ENCODE results near the gene SPDYC.

DNA sequence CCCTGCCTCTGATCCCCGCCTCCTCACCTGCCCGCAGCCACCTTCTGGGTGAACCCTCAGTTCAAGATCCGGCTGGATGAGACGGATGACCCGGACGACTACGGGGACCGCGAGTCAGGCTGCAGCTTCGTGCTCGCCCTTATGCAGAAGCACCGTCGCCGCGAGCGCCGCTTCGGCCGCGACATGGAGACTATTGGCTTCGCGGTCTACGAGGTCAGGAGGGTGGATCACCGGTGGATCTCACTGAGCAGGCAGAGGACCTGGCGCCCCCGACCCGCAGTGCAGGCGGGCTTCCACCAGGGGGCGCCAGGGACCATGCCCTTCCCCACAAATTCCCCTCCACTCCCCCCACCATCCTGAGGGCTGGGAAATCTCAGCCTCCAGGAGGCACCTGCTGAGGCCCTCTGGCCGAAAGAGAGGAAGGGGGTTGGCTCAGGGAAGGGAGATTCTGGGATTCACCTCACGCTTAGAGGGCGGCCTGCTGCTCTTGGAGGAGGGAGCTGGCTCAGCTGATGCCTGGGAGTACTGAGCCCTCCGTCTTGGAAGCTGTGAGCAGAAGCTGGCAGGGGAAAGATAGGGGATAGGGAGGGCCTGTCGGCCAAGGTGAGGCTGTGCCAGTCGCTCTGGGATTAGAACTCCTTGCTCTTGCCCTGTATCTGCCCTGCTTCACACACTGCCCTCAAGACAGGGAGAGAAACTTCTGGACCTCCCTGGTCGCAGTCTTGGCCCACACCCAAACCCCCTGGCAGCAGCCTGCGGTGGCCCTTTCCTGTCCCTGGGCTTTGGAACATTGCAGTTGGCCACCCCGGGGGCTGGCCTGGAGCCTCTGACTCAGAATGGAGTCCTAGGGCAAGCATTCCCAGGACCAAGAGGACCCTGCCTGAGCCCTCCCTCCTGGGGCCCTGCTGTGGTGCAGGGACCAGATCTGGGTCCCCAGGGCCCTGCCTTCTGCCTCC is 34.9 kb downstream of the SPDYC start:
- TF ChIP-seq EZH2 (IDR thresholded peaks at IDR 0.05; ENCODE audit: insufficient read depth, low read length): no peak
- TF ChIP-seq, protein P1, sequence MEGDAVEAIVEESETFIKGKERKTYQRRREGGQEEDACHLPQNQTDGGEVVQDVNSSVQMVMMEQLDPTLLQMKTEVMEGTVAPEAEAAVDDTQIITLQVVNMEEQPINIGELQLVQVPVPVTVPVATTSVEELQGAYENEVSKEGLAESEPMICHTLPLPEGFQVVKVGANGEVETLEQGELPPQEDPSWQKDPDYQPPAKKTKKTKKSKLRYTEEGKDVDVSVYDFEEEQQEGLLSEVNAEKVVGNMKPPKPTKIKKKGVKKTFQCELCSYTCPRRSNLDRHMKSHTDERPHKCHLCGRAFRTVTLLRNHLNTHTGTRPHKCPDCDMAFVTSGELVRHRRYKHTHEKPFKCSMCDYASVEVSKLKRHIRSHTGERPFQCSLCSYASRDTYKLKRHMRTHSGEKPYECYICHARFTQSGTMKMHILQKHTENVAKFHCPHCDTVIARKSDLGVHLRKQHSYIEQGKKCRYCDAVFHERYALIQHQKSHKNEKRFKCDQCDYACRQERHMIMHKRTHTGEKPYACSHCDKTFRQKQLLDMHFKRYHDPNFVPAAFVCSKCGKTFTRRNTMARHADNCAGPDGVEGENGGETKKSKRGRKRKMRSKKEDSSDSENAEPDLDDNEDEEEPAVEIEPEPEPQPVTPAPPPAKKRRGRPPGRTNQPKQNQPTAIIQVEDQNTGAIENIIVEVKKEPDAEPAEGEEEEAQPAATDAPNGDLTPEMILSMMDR (IDR thresholded peaks at IDR 0.05; ENCODE audit: insufficient read depth, low read depth, low read length): peak; percentile 64

Data from astrocyte (in vitro differentiated cells and primary cell).